Suprapubic skin (tissue), 4 donors: Measurements from ENCODE around the gene TBC1D5. TPM values are rescaled to one million over a fixed set of nuclear protein-coding genes. Genes with fewer than 3 reads are reported as not detected.

Experiments
- DNase-seq, 2 donors: peaks; one replicate each; pipeline ENCODE4 v3.0.0-alpha.2; 2019; ENCODE audit warnings: low spot score in 2 of 2
- H3K27ac ChIP-seq: fragments of 200-600 bp; sonication (generic); one replicate; pipeline ENCODE4 v1.5.1; 2019
- H3K27me3 ChIP-seq: fragments of 200-600 bp; sonication (generic); one replicate; pipeline ENCODE4 v1.5.1; 2019
- H3K36me3 ChIP-seq: fragments of 200-600 bp; sonication (generic); one replicate; pipeline ENCODE4 v1.5.1; 2019
- H3K4me1 ChIP-seq: fragments of 200-600 bp; sonication (generic); one replicate; pipeline ENCODE4 v1.5.1; 2019
- H3K4me3 ChIP-seq: fragments of 200-600 bp; sonication (generic); one replicate; pipeline ENCODE4 v1.5.1; 2019; ENCODE audit warnings: mild to moderate bottlenecking
- H3K9me3 ChIP-seq: fragments of 200-600 bp; sonication (generic); one replicate; pipeline ENCODE4 v1.5.1; 2019
- EP300 ChIP-seq: sonication (generic); formaldehyde crosslinking; IDR thresholded peaks from one replicate; pipeline ENCODE4 v1.6.1; 2017; ENCODE audit warnings: antibody characterized with exemption
- POLR2A ChIP-seq, 2 donors: fragments of 450-650 bp; IDR thresholded peaks; one replicate each; pipeline ENCODE4 v1.6.1; 2017; ENCODE audit warnings: antibody characterized with exemption in 2 of 2, mild to moderate bottlenecking in 2 of 2, moderate library complexity in 2 of 2
- POLR2AphosphoS5 ChIP-seq, 3 donors: sonication (generic); formaldehyde crosslinking; IDR thresholded peaks; one replicate each; pipeline ENCODE4 v1.6.1; 2017; ENCODE audit warnings: antibody characterized with exemption in 3 of 3
- WGBS: methylation state at CpG from one replicate; pipeline ENCODE4 v1.1.5; 2018; 5-methylcytosine and 5-hydroxymethylcytosine counted together
- total RNA-seq, 4 donors: library from RNA; depleted of rRNA; stranded (reverse); fragments of >200 nt; gene quantifications; one replicate each; pipeline ENCODE4 v1.1.0, GENCODE V29; 2016
- TF ChIP-seq, protein P1 (sequence below), 2 donors: fragments of 200-600 bp in 1 of 2; fragments of 450-650 bp in 1 of 2; sonication (generic) in 1 of 2; IDR thresholded peaks; one replicate each; pipeline ENCODE4 v1.5.1; 2016 to 2019; ENCODE audit warnings: antibody characterized with exemption in 2 of 2, mild to moderate bottlenecking in 1 of 2, moderate library complexity in 1 of 2

The TBC1D5 gene
- total RNA-seq, 4 donors from 2014 or later, result 66.4 to 98.5 (median 79.9) TPM

DNA sequence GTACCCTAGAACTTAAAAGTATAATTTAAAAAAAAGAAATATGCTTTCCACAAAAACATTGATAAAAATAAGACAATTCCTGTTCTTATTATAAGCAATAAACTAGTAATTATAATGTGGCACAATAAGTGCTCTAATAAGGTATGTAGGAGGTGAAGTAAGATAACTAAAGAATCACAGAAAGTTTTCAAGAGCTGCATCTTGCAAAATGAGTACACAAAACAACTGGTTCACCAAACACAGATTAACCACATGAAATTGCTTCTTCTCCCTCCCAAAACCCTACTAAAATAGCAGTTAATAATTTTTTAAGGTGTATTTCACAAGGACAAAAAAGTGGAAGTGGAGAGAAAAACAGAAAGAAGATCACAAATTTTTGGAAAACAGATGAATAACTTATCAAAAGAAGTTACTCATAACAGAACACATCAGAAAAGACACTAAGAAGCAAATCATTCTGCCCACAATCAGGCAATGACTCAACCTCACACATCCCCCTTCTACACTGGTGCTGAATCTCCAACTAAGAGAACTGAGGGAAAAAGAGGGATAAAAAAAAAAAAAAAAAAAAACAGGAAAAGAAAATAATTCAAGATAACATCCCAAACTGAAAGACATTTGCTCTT is 64.2 kb downstream of the TBC1D5 start:
- DNase-seq, result no peak
- Histone ChIP-seq H3K27me3 (no peaks in the 10 kb centered on the region), H3K27ac (no peak overlapping the region), H3K4me3 (no peak overlapping the region), H3K36me3 (no peaks in the 10 kb centered on the region), H3K9me3 (no peaks in the 10 kb centered on the region), H3K4me1 (no peaks in the 10 kb centered on the region)
- TF ChIP-seq, protein P1, sequence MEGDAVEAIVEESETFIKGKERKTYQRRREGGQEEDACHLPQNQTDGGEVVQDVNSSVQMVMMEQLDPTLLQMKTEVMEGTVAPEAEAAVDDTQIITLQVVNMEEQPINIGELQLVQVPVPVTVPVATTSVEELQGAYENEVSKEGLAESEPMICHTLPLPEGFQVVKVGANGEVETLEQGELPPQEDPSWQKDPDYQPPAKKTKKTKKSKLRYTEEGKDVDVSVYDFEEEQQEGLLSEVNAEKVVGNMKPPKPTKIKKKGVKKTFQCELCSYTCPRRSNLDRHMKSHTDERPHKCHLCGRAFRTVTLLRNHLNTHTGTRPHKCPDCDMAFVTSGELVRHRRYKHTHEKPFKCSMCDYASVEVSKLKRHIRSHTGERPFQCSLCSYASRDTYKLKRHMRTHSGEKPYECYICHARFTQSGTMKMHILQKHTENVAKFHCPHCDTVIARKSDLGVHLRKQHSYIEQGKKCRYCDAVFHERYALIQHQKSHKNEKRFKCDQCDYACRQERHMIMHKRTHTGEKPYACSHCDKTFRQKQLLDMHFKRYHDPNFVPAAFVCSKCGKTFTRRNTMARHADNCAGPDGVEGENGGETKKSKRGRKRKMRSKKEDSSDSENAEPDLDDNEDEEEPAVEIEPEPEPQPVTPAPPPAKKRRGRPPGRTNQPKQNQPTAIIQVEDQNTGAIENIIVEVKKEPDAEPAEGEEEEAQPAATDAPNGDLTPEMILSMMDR (IDR thresholded peaks at IDR 0.05), result no peak
- TF ChIP-seq POLR2AphosphoS5 (IDR thresholded peaks at IDR 0.05), result no peak

DNA sequence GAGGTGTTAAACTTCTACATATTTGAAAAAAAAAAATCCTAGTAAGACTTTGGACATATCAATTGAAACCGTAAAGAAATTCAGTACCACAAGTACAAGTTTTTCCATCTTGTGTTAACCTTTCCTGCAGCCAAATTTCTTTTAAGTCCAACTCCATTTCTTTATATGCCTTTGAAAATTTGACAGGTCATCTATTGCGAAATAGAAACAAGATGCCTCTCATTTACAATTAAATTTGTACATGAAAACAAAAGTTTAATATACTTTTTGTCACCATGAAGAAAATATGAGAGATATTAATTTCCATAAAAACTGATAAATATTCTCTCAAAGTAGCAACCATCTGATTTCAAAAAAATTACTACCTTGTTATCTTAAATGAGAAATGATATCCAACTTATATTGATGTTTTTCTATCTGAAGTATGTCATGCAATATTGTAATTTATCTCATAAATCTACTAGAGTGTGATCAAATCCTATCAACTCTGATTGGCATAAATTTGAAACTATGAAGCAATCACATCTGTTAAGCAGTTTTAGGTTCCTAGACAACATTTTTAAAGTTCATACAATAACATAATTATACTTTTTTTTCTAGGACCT is 68.2 kb downstream of the TBC1D5 start:
- no peak for DNase-seq

GRCh38 chr3:17672506-17672905 is 69.9 kb downstream of the TBC1D5 start:
- no peaks in the 10 kb centered on the region for H3K27me3 ChIP-seq
- TF ChIP-seq POLR2A (IDR thresholded peaks at IDR 0.05), result no peak
- TF ChIP-seq POLR2AphosphoS5 (IDR thresholded peaks at IDR 0.05), result no peak
- TF ChIP-seq, protein P1 (IDR thresholded peaks at IDR 0.05), result no peak
- TF ChIP-seq EP300, result no peak
- no peaks in the 10 kb centered on the region for H3K4me1 ChIP-seq
- H3K36me3 ChIP-seq, result no peaks in the 10 kb centered on the region
- no peaks in the 10 kb centered on the region for H3K9me3 ChIP-seq
- 44% methylated on average over 3 of the region's 3 CpGs for WGBS
- DNase-seq, result no peak
- H3K4me3 ChIP-seq, result no peak overlapping the region
- no peak overlapping the region for H3K27ac ChIP-seq

More for the DNA sequence above, 68.2 kb downstream of the TBC1D5 start:
- TF ChIP-seq, protein P1 (IDR thresholded peaks at IDR 0.05), result no peak
- TF ChIP-seq EP300 (no peak), POLR2A (IDR thresholded peaks at IDR 0.05) (no peak), POLR2AphosphoS5 (IDR thresholded peaks at IDR 0.05) (no peak)
- Histone ChIP-seq H3K4me1 (no peaks in the 10 kb centered on the region), H3K27me3 (no peaks in the 10 kb centered on the region), H3K9me3 (no peaks in the 10 kb centered on the region), H3K36me3 (no peaks in the 10 kb centered on the region), H3K4me3 (no peak overlapping the region), H3K27ac (no peak overlapping the region)
- 46% methylated on average over 2 of the region's 2 CpGs for WGBS

- no peak overlapping the region for H3K27ac ChIP-seq
- TF ChIP-seq POLR2AphosphoS5 (IDR thresholded peaks at IDR 0.05) (no peak), POLR2A (IDR thresholded peaks at IDR 0.05) (no peak), EP300 (no peak)
- TF ChIP-seq, protein P1 (IDR thresholded peaks at IDR 0.05), result no peak
- WGBS, result 58% methylated on average over 3 of the region's 3 CpGs
- no peaks in the 10 kb centered on the region for H3K9me3 ChIP-seq
- no peak for DNase-seq
- H3K36me3 ChIP-seq, result no peaks in the 10 kb centered on the region
- no peak overlapping the region for H3K4me3 ChIP-seq
- H3K27me3 ChIP-seq, result no peaks in the 10 kb centered on the region
- no peaks in the 10 kb centered on the region for H3K4me1 ChIP-seq
Observed at GRCh38 chr3:17670749-17671148, 71.7 kb downstream of the TBC1D5 start.

DNA sequence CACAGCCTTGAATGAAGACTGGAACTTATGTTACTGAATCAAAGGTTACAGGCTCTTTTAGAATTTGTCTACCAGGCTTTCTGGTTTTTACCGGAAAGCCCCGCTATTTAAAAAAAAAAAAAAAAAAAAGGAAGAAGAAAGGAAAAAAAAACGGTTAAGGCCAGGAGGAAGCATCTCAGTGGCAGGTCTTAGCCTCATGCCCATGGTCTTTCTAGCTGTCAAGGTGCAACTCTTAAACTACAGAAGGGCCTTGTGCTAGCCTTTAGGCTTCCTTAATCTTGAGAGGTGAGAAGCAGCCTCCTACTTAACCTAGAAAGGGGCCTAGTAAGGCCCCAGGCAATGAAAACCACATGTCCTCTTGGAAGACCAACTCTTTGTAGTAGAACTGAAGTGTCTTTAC is 77.5 kb downstream of the TBC1D5 start:
- TF ChIP-seq EP300 (no peak), POLR2A (IDR thresholded peaks at IDR 0.05) (no peak), POLR2AphosphoS5 (IDR thresholded peaks at IDR 0.05) (no peak)
- TF ChIP-seq, protein P1 (IDR thresholded peaks at IDR 0.05), result no peak
- no peaks in the 10 kb centered on the region for H3K36me3 ChIP-seq
- no peaks in the 10 kb centered on the region for H3K27me3 ChIP-seq
- 72% methylated on average over 3 of the region's 3 CpGs for WGBS
- no peak overlapping the region for H3K4me3 ChIP-seq
- no peaks in the 10 kb centered on the region for H3K9me3 ChIP-seq
- no peak overlapping the region for H3K27ac ChIP-seq
- H3K4me1 ChIP-seq, result no peaks in the 10 kb centered on the region
- no peak for DNase-seq
